Activated T-helper 17 cell treated with anti-CD3 and anti-CD28 coated beads, Interleukin-2, amount 50 U/mL, for 72 hours (primary cell): ENCODE measurements around the gene PCSK6. TPM values are rescaled to one million over a fixed set of nuclear protein-coding genes. Genes with fewer than 3 reads are reported as not detected.

ENCODE experiments used
- ATAC-seq: fragments of 150-1000 bp; cut with Tn5 transposase; replicated peaks from 2 replicates; pipeline ENCODE4 v1.10.0; 2021; ENCODE audit warnings: mild to moderate bottlenecking, moderate library complexity
- H3K27ac Mint-ChIP-seq: one replicate; pipeline ENCODE4 v1.8.0; 2022; ENCODE audit warnings: mixed read lengths
- H3K27me3 Mint-ChIP-seq: one replicate; pipeline ENCODE4 v1.8.0; 2022; ENCODE audit warnings: mixed read lengths
- H3K36me3 Mint-ChIP-seq: one replicate; pipeline ENCODE4 v1.8.0; 2022; ENCODE audit warnings: low read depth, mild to moderate bottlenecking, mixed read lengths
- H3K4me1 Mint-ChIP-seq: one replicate; pipeline ENCODE4 v1.8.0; 2022; ENCODE audit warnings: mixed read lengths
- H3K4me3 Mint-ChIP-seq: one replicate; pipeline ENCODE4 v1.8.0; 2022; ENCODE audit warnings: mild to moderate bottlenecking, mixed read lengths
- H3K9me3 Mint-ChIP-seq: one replicate; pipeline ENCODE4 v1.8.0; 2022; ENCODE audit warnings: mixed read lengths
- total RNA-seq, 2 donors: library from RNA; stranded (reverse); gene quantifications; one replicate each; pipeline ENCODE4 v1.2.3, GENCODE V29; 2022

PCSK6 gene
- total RNA-seq, 2 donors from 2014 or later, result 0.56 to 1.3 TPM

GRCh38 chr15:101437618-101438481, 51.7 kb downstream of the PCSK6 start:
- Mint-ChIP-seq H3K27me3 (peaks cover 16% of the 10 kb centered on the region), H3K4me1 (peaks cover 4% of the 10 kb centered on the region), H3K9me3 (no peaks in the 10 kb centered on the region), H3K4me3 (no peak overlapping the region), H3K27ac (no peak overlapping the region), H3K36me3 (no peaks in the 10 kb centered on the region)
- ATAC-seq, result no peak

GRCh38 chr15:101437209-101437608, 52.3 kb downstream of the PCSK6 start:
- ATAC-seq, result no peak
- H3K27me3 Mint-ChIP-seq, result peaks cover 18% of the 10 kb centered on the region
- H3K4me3 Mint-ChIP-seq, result no peak overlapping the region
- H3K27ac Mint-ChIP-seq, result no peak overlapping the region
- H3K9me3 Mint-ChIP-seq, result no peaks in the 10 kb centered on the region
- peaks cover 1% of the 10 kb centered on the region for H3K4me1 Mint-ChIP-seq
- no peaks in the 10 kb centered on the region for H3K36me3 Mint-ChIP-seq

- ATAC-seq, result no peak
- Mint-ChIP-seq H3K4me3 (no peak overlapping the region), H3K9me3 (no peaks in the 10 kb centered on the region), H3K4me1 (no peaks in the 10 kb centered on the region), H3K27me3 (peaks cover 15% of the 10 kb centered on the region), H3K36me3 (no peaks in the 10 kb centered on the region), H3K27ac (no peak overlapping the region)
These were observed 53.0 kb downstream of the PCSK6 start for GRCh38 chr15:101436526-101436925.

- H3K27me3 Mint-ChIP-seq, result peaks cover 15% of the 10 kb centered on the region
- H3K27ac Mint-ChIP-seq, result no peak overlapping the region
- no peaks in the 10 kb centered on the region for H3K9me3 Mint-ChIP-seq
- H3K36me3 Mint-ChIP-seq, result no peaks in the 10 kb centered on the region
- ATAC-seq, result no peak
- no peaks in the 10 kb centered on the region for H3K4me1 Mint-ChIP-seq
- H3K4me3 Mint-ChIP-seq, result no peak overlapping the region
These were observed 53.7 kb downstream of the PCSK6 start for GRCh38 chr15:101435761-101436160.

- no peak overlapping the region for H3K27ac Mint-ChIP-seq
- ATAC-seq, result no peak
- no peak overlapping the region for H3K4me3 Mint-ChIP-seq
- no peaks in the 10 kb centered on the region for H3K9me3 Mint-ChIP-seq
- no peaks in the 10 kb centered on the region for H3K4me1 Mint-ChIP-seq
- peaks cover 15% of the 10 kb centered on the region for H3K27me3 Mint-ChIP-seq
- H3K36me3 Mint-ChIP-seq, result no peaks in the 10 kb centered on the region
These were observed 55.2 kb downstream of the PCSK6 start for GRCh38 chr15:101434032-101434920.

GRCh38 chr15:101433396-101433795, 56.1 kb downstream of the PCSK6 start:
- no peaks in the 10 kb centered on the region for H3K9me3 Mint-ChIP-seq
- H3K27me3 Mint-ChIP-seq, result peaks cover 8% of the 10 kb centered on the region
- H3K36me3 Mint-ChIP-seq, result no peaks in the 10 kb centered on the region
- no peak for ATAC-seq
- no peak overlapping the region for H3K27ac Mint-ChIP-seq
- no peak overlapping the region for H3K4me3 Mint-ChIP-seq
- no peaks in the 10 kb centered on the region for H3K4me1 Mint-ChIP-seq

GRCh38 chr15:101432982-101433381, 56.5 kb downstream of the PCSK6 start:
- no peaks in the 10 kb centered on the region for H3K36me3 Mint-ChIP-seq
- H3K27ac Mint-ChIP-seq, result no peak overlapping the region
- no peak overlapping the region for H3K4me3 Mint-ChIP-seq
- H3K9me3 Mint-ChIP-seq, result no peaks in the 10 kb centered on the region
- ATAC-seq, result no peak
- peaks cover 7% of the 10 kb centered on the region for H3K27me3 Mint-ChIP-seq
- no peaks in the 10 kb centered on the region for H3K4me1 Mint-ChIP-seq

- Mint-ChIP-seq H3K27me3 (peaks cover 3% of the 10 kb centered on the region), H3K9me3 (no peaks in the 10 kb centered on the region), H3K4me3 (no peak overlapping the region), H3K27ac (no peak overlapping the region), H3K4me1 (no peaks in the 10 kb centered on the region), H3K36me3 (no peaks in the 10 kb centered on the region)
- no peak for ATAC-seq
These were observed 57.8 kb downstream of the PCSK6 start for GRCh38 chr15:101431748-101432147.

- Mint-ChIP-seq H3K27ac (no peak overlapping the region), H3K36me3 (no peaks in the 10 kb centered on the region), H3K4me1 (no peaks in the 10 kb centered on the region), H3K9me3 (no peaks in the 10 kb centered on the region), H3K4me3 (no peak overlapping the region), H3K27me3 (peaks cover 3% of the 10 kb centered on the region)
- ATAC-seq, result no peak
These were observed 58.2 kb downstream of the PCSK6 start for GRCh38 chr15:101431301-101431700.

- Mint-ChIP-seq H3K27ac (no peak overlapping the region), H3K4me3 (no peak overlapping the region), H3K4me1 (no peaks in the 10 kb centered on the region), H3K36me3 (no peaks in the 10 kb centered on the region), H3K27me3 (peaks cover 5% of the 10 kb centered on the region), H3K9me3 (no peaks in the 10 kb centered on the region)
- ATAC-seq, result no peak
These were observed 59.9 kb downstream of the PCSK6 start for GRCh38 chr15:101429646-101430045.

- Mint-ChIP-seq H3K36me3 (no peaks in the 10 kb centered on the region), H3K4me1 (no peaks in the 10 kb centered on the region), H3K27me3 (peaks cover 10% of the 10 kb centered on the region), H3K9me3 (no peaks in the 10 kb centered on the region), H3K4me3 (no peak overlapping the region), H3K27ac (no peak overlapping the region)
- no peak for ATAC-seq
These were observed 60.3 kb downstream of the PCSK6 start for GRCh38 chr15:101429191-101429590.

- ATAC-seq, result no peak
- no peaks in the 10 kb centered on the region for H3K4me1 Mint-ChIP-seq
- H3K9me3 Mint-ChIP-seq, result no peaks in the 10 kb centered on the region
- H3K27me3 Mint-ChIP-seq, result peaks cover 14% of the 10 kb centered on the region
- H3K36me3 Mint-ChIP-seq, result no peaks in the 10 kb centered on the region
- H3K4me3 Mint-ChIP-seq, result no peak overlapping the region
- H3K27ac Mint-ChIP-seq, result no peak overlapping the region
These were observed 60.7 kb downstream of the PCSK6 start for GRCh38 chr15:101428758-101429157.

- Mint-ChIP-seq H3K27me3 (peaks cover 18% of the 10 kb centered on the region), H3K27ac (no peak overlapping the region), H3K4me1 (no peaks in the 10 kb centered on the region), H3K9me3 (peaks cover 2% of the 10 kb centered on the region), H3K4me3 (no peak overlapping the region), H3K36me3 (no peaks in the 10 kb centered on the region)
- ATAC-seq, result no peak
These were observed 61.7 kb downstream of the PCSK6 start for GRCh38 chr15:101427606-101428487.

GRCh38 chr15:101426761-101427333, 62.7 kb downstream of the PCSK6 start:
- Mint-ChIP-seq H3K27ac (no peak overlapping the region), H3K4me3 (no peak overlapping the region), H3K36me3 (no peaks in the 10 kb centered on the region), H3K27me3 (peaks cover 15% of the 10 kb centered on the region), H3K4me1 (no peaks in the 10 kb centered on the region), H3K9me3 (peaks cover 3% of the 10 kb centered on the region)
- no peak for ATAC-seq
